Astrocyte (in vitro differentiated cells and primary cell): Measurements from ENCODE around the gene TMCC1. TPM values are rescaled to one million over a fixed set of nuclear protein-coding genes. Genes with fewer than 3 reads are reported as not detected.

ENCODE experiments used
- DNase-seq: peaks from one replicate; pipeline ENCODE4 v3.0.0-alpha.2; 2010; ENCODE audit warnings: low read depth
- FAIRE-seq: peaks from 2 replicates; lab custom pipeline; 2011; peaks lifted over from hg19 to GRCh38; lab: Jason Lieb, UNC
- H2AFZ ChIP-seq: 2 replicates; pipeline ENCODE4 v1.6.0; 2012; ENCODE audit warnings: low read depth, low read length, inconsistent platforms
- H3K27ac ChIP-seq: 2 replicates; pipeline ENCODE4 v1.5.1; 2011; ENCODE audit warnings: low read depth, low read length, inconsistent platforms
- H3K27me3 ChIP-seq: 2 replicates; pipeline ENCODE4 v1.6.0; 2011; ENCODE audit warnings: low read length, inconsistent platforms; ENCODE audit not compliant: insufficient read depth
- H3K36me3 ChIP-seq: 2 replicates; pipeline ENCODE4 v1.5.1; 2011; ENCODE audit warnings: low read length, inconsistent platforms; ENCODE audit not compliant: insufficient read depth
- H3K4me1 ChIP-seq: 2 replicates; pipeline ENCODE4 v1.5.1; 2011; ENCODE audit warnings: low read length, inconsistent platforms; ENCODE audit not compliant: insufficient read depth
- H3K4me2 ChIP-seq: 2 replicates; pipeline ENCODE4 v1.6.0; 2012; ENCODE audit warnings: low read length, inconsistent platforms
- H3K4me3 ChIP-seq: 2 replicates; pipeline ENCODE4 v1.5.1; 2011; ENCODE audit warnings: low read depth, mild to moderate bottlenecking, low read length, inconsistent platforms; ENCODE audit not compliant: insufficient read depth
- H3K79me2 ChIP-seq: 2 replicates; pipeline ENCODE4 v1.6.0; 2012; ENCODE audit warnings: mild to moderate bottlenecking, low read length, inconsistent platforms; ENCODE audit not compliant: insufficient read depth
- H3K9ac ChIP-seq: 2 replicates; pipeline ENCODE4 v1.6.0; 2012; ENCODE audit warnings: mild to moderate bottlenecking, low read length, inconsistent platforms
- H3K9me3 ChIP-seq: 2 replicates; pipeline ENCODE4 v1.5.1; 2012; ENCODE audit warnings: low read depth, mild to moderate bottlenecking, low read length, inconsistent platforms; ENCODE audit not compliant: insufficient read depth
- H4K20me1 ChIP-seq: 2 replicates; pipeline ENCODE4 v1.6.0; 2012; ENCODE audit warnings: low read length, inconsistent platforms; ENCODE audit not compliant: insufficient read depth
- H3K27ac Mint-ChIP-seq: one replicate; pipeline ENCODE4 v1.8.0; 2021; ENCODE audit warnings: mild to moderate bottlenecking, mixed read lengths; ENCODE audit not compliant: unreplicated experiment
- H3K27me3 Mint-ChIP-seq: one replicate; pipeline ENCODE4 v1.8.0; 2021; ENCODE audit warnings: low read depth, mixed read lengths; ENCODE audit not compliant: unreplicated experiment
- H3K36me3 Mint-ChIP-seq: one replicate; pipeline ENCODE4 v1.8.0; 2021; ENCODE audit warnings: low read depth, mixed read lengths; ENCODE audit not compliant: unreplicated experiment
- H3K4me1 Mint-ChIP-seq: one replicate; pipeline ENCODE4 v1.8.0; 2021; ENCODE audit warnings: low read depth, mixed read lengths; ENCODE audit not compliant: unreplicated experiment
- H3K4me3 Mint-ChIP-seq: one replicate; pipeline ENCODE4 v1.8.0; 2021; ENCODE audit warnings: mild to moderate bottlenecking, moderate library complexity, mixed read lengths; ENCODE audit not compliant: unreplicated experiment
- H3K9me3 Mint-ChIP-seq: one replicate; pipeline ENCODE4 v1.8.0; 2021; ENCODE audit warnings: mild to moderate bottlenecking, mixed read lengths; ENCODE audit not compliant: unreplicated experiment
- CTCF ChIP-seq: IDR thresholded peaks from 2 replicates; pipeline ENCODE4 v1.5.1; 2011; ENCODE audit warnings: low read depth, mild to moderate bottlenecking, inconsistent platforms, low read length, moderate library complexity; ENCODE audit not compliant: insufficient read depth
- EZH2 ChIP-seq: IDR thresholded peaks from 2 replicates; pipeline ENCODE4 v1.6.1; 2012; ENCODE audit warnings: mild to moderate bottlenecking, low read length, inconsistent platforms; ENCODE audit not compliant: insufficient read depth
- total RNA-seq: library from RNA; stranded (reverse); gene quantifications from 2 replicates; pipeline ENCODE4 v1.2.1, GENCODE V29; 2021

The TMCC1 gene
- total RNA-seq, 1 donor from 2014 or later: 37.9 TPM

GRCh38 chr3:129929383-129929782, 35.9 kb upstream of the TMCC1 start:
- Histone ChIP-seq H3K9me3 (peaks cover 16% of the 10 kb centered on the region), H3K4me3 (no peak overlapping the region), H3K4me1 (no peaks in the 10 kb centered on the region), H3K27me3 (peaks cover 17% of the 10 kb centered on the region), H2AFZ (no peak overlapping the region), H3K27ac (no peak overlapping the region), H3K9ac (no peak overlapping the region), H3K4me2 (no peak overlapping the region), H3K36me3 (no peaks in the 10 kb centered on the region), H3K79me2 (no peaks in the 10 kb centered on the region), H4K20me1 (no peaks in the 10 kb centered on the region)
- no peak for TF ChIP-seq EZH2
- no peak for TF ChIP-seq CTCF
- DNase-seq (no peak), FAIRE-seq (no peak)
- Mint-ChIP-seq H3K9me3 (peaks cover 14% of the 10 kb centered on the region), H3K27me3 (peaks cover 5% of the 10 kb centered on the region), H3K4me1 (no peaks in the 10 kb centered on the region), H3K4me3 (no peak overlapping the region), H3K36me3 (peaks cover 4% of the 10 kb centered on the region), H3K27ac (no peak overlapping the region)

- Histone ChIP-seq H3K9me3 (peaks cover 16% of the 10 kb centered on the region), H3K36me3 (no peaks in the 10 kb centered on the region), H4K20me1 (no peaks in the 10 kb centered on the region), H3K27ac (no peak overlapping the region), H3K27me3 (peaks cover 8% of the 10 kb centered on the region), H3K4me2 (no peak overlapping the region), H3K4me3 (no peak overlapping the region), H3K9ac (no peak overlapping the region), H3K4me1 (no peaks in the 10 kb centered on the region), H3K79me2 (no peaks in the 10 kb centered on the region), H2AFZ (peak overlapping the region; percentile 26)
- Mint-ChIP-seq H3K27me3 (peaks cover 2% of the 10 kb centered on the region), H3K4me1 (no peaks in the 10 kb centered on the region), H3K9me3 (peaks cover 16% of the 10 kb centered on the region), H3K36me3 (peaks cover 4% of the 10 kb centered on the region), H3K27ac (no peak overlapping the region), H3K4me3 (no peak overlapping the region)
- no peak for DNase-seq
- TF ChIP-seq CTCF: no peak
- TF ChIP-seq EZH2: no peak
- no peak for FAIRE-seq
Measured at GRCh38 chr3:129927072-129927471, 33.6 kb upstream of the TMCC1 start.

- Histone ChIP-seq H3K9ac (no peak overlapping the region), H3K36me3 (no peaks in the 10 kb centered on the region), H3K9me3 (peaks cover 29% of the 10 kb centered on the region), H3K27me3 (no peaks in the 10 kb centered on the region), H3K79me2 (no peaks in the 10 kb centered on the region), H3K27ac (no peak overlapping the region), H3K4me3 (no peak overlapping the region), H4K20me1 (no peaks in the 10 kb centered on the region), H3K4me1 (no peaks in the 10 kb centered on the region), H2AFZ (no peak overlapping the region), H3K4me2 (no peak overlapping the region)
- no peak for DNase-seq
- Mint-ChIP-seq H3K27ac (no peak overlapping the region), H3K27me3 (no peaks in the 10 kb centered on the region), H3K36me3 (peaks cover 3% of the 10 kb centered on the region), H3K9me3 (peaks cover 40% of the 10 kb centered on the region), H3K4me1 (no peaks in the 10 kb centered on the region), H3K4me3 (no peak overlapping the region)
- FAIRE-seq: no peak
- TF ChIP-seq EZH2: no peak
- no peak for TF ChIP-seq CTCF
Measured at GRCh38 chr3:129919806-129920205, 26.3 kb upstream of the TMCC1 start.
